Vagina (tissue), 2 donors: ENCODE results near the gene WDFY3. TPM values are rescaled to one million over a fixed set of nuclear protein-coding genes. Genes with fewer than 3 reads are reported as not detected.

ENCODE experiments used
- DNase-seq, 2 donors: peaks; one replicate each; pipeline ENCODE4 v3.0.0-alpha.2; 2017; ENCODE audit errors: extremely low spot score in 2 of 2
- H3K27ac ChIP-seq: fragments of 200-600 bp; sonication (generic); one replicate; pipeline ENCODE4 v1.5.1; 2019
- H3K27me3 ChIP-seq: fragments of 200-600 bp; sonication (generic); one replicate; pipeline ENCODE4 v1.5.1; 2019
- H3K36me3 ChIP-seq, 2 donors: fragments of 200-600 bp; sonication (generic); one replicate each; pipeline ENCODE4 v1.5.1; 2017 to 2019
- H3K4me1 ChIP-seq: fragments of 200-600 bp; sonication (generic); one replicate; pipeline ENCODE4 v1.5.1; 2019
- H3K4me3 ChIP-seq, 2 donors: fragments of 200-600 bp; sonication (generic); 1 replicate in 1 of 2; 2 replicates in 1 of 2; pipeline ENCODE4 v1.5.1; 2016 to 2019
- H3K9me3 ChIP-seq: fragments of 200-600 bp; sonication (generic); one replicate; pipeline ENCODE4 v1.5.1; 2019
- POLR2A ChIP-seq, 2 donors: fragments of 450-650 bp; IDR thresholded peaks; one replicate each; pipeline ENCODE4 v1.6.1; 2017; ENCODE audit warnings: antibody characterized with exemption in 2 of 2, mild to moderate bottlenecking in 2 of 2, moderate library complexity in 2 of 2
- POLR2AphosphoS5 ChIP-seq, 2 donors: sonication (generic); formaldehyde crosslinking; IDR thresholded peaks; one replicate each; pipeline ENCODE4 v1.9.0; 2017; ENCODE audit warnings: antibody characterized with exemption in 2 of 2, mild to moderate bottlenecking in 2 of 2, low read depth in 1 of 2; ENCODE audit not compliant: insufficient read depth in 1 of 2
- intact Hi-C: fragments of 100-400 bp; cut with DNase I; formaldehyde crosslinking; loops from one replicate; pipeline ENCODE4 v1.15.1; 2023
- total RNA-seq: library from RNA; depleted of rRNA; stranded (reverse); fragments of >200 nt; gene quantifications from one replicate; pipeline ENCODE4 v1.2.3, GENCODE V29; 2016
- TF ChIP-seq, protein P1 (sequence below), 3 experiments: fragments of 450-650 bp in 2 of 3; fragments of 200-600 bp in 1 of 3; sonication (generic) in 1 of 3; IDR thresholded peaks; one replicate each; pipeline ENCODE4 v1.5.1; 2017 to 2019; ENCODE audit warnings: antibody characterized with exemption in 3 of 3, mild to moderate bottlenecking in 2 of 3, moderate library complexity in 2 of 3

WDFY3 gene
- total RNA-seq, 1 donor from 2014 or later: 67.8 TPM

DNA sequence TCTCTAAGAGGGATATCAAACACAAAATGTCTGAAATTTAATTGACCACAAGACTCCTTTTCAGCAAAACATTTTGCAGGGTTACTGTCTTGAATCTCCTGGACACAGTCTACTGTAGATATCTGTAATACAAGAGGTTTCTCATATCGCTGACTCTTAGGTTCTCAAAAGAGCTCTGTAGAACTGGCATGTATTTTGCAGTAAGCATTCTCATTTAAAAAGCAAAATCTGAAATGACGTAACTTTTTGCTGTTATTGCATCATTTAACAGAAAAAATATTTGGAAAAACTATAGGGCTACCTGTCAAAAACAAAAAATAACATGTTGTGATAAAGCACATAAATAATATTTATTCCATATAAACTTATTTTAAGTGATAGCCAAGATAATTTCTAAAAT, 269.3 kb downstream of the WDFY3 start:
- H3K36me3 ChIP-seq: peaks cover 0 to 51% of the 10 kb centered on the region in 2 donors
- DNase-seq: no peak
- TF ChIP-seq POLR2A (IDR thresholded peaks at IDR 0.05): no peak
- TF ChIP-seq, protein P1, sequence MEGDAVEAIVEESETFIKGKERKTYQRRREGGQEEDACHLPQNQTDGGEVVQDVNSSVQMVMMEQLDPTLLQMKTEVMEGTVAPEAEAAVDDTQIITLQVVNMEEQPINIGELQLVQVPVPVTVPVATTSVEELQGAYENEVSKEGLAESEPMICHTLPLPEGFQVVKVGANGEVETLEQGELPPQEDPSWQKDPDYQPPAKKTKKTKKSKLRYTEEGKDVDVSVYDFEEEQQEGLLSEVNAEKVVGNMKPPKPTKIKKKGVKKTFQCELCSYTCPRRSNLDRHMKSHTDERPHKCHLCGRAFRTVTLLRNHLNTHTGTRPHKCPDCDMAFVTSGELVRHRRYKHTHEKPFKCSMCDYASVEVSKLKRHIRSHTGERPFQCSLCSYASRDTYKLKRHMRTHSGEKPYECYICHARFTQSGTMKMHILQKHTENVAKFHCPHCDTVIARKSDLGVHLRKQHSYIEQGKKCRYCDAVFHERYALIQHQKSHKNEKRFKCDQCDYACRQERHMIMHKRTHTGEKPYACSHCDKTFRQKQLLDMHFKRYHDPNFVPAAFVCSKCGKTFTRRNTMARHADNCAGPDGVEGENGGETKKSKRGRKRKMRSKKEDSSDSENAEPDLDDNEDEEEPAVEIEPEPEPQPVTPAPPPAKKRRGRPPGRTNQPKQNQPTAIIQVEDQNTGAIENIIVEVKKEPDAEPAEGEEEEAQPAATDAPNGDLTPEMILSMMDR (IDR thresholded peaks at IDR 0.05): no peak
- no peak for TF ChIP-seq POLR2AphosphoS5 (IDR thresholded peaks at IDR 0.05; ENCODE audit: insufficient read depth in 1 of 2, low read depth in 1 of 2)

DNA sequence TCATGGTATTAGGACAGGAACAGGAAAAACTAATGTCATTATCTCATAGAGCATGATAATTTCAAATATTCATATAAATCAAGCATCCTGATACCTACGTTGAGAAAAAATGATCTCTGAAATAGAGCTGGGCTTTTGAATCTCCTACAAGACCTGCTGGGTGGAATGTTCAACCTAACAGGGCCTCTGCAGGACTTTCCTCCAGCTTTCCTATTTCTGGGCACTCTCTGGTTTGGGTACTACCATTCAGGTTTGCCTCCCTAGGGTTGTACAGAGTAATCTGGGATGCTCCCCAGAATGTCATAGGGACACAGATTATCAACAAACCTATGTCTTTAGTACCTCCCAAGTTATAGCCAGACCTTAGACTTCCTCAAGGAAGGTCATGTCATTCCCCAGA, 274.7 kb downstream of the WDFY3 start:
- Histone ChIP-seq H3K4me1 (peaks cover 9% of the 10 kb centered on the region), H3K4me3 (no peak overlapping the region), H3K27ac (no peak overlapping the region), H3K36me3 (peaks cover 0 to 51% of the 10 kb centered on the region in 2 donors), H3K9me3 (no peaks in the 10 kb centered on the region), H3K27me3 (no peaks in the 10 kb centered on the region)
- DNase-seq: no peak
- intact Hi-C loops: no loop called here
- TF ChIP-seq POLR2AphosphoS5 (IDR thresholded peaks at IDR 0.05; ENCODE audit: insufficient read depth in 1 of 2, low read depth in 1 of 2): no peak
- TF ChIP-seq POLR2A (IDR thresholded peaks at IDR 0.05): no peak
- TF ChIP-seq, protein P1 (IDR thresholded peaks at IDR 0.05): no peak

More for the DNA sequence above, 269.3 kb downstream of the WDFY3 start:
- Histone ChIP-seq H3K9me3 (no peaks in the 10 kb centered on the region), H3K27me3 (no peaks in the 10 kb centered on the region), H3K4me1 (no peaks in the 10 kb centered on the region), H3K27ac (no peak overlapping the region), H3K4me3 (no peak overlapping the region)
- intact Hi-C loops: no loop called here

DNA sequence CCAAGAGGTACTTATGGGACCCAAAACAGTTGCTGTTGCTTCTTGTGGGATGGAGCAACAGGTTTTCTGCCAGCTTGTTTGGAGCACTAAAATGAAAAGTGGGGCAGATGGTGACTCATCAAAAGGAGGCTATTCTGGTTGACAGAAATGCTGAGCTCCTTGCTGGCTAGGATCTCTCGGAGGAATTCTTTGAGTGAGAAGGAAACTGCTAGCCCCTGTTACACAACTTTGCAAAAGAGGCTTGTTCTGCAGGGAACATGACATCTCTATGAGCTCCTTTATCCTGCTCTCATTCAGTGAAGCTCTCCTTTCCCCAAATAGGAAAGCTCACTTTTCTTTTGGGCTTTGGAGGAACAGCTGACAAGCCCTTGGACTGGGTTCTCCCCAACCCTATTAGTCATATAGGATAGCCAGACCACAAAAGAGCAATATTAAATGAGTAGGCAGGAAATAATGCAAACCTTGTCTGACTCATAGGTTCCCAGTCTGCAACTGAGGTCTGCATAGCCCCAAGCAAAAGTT, 275.3 kb downstream of the WDFY3 start:
- H3K9me3 ChIP-seq: no peaks in the 10 kb centered on the region
- H3K4me1 ChIP-seq: peaks cover 9% of the 10 kb centered on the region
- peaks cover 0 to 52% of the 10 kb centered on the region in 2 donors for H3K36me3 ChIP-seq
- no peak overlapping the region for H3K27ac ChIP-seq
- DNase-seq: no peak
- no peaks in the 10 kb centered on the region for H3K27me3 ChIP-seq
- intact Hi-C loops: no loop called here
- no peak overlapping the region for H3K4me3 ChIP-seq
- peak in 1 of 2 donors; percentile 12 for TF ChIP-seq POLR2AphosphoS5 (IDR thresholded peaks at IDR 0.05; ENCODE audit: insufficient read depth in 1 of 2, low read depth in 1 of 2)
- TF ChIP-seq, protein P1 (IDR thresholded peaks at IDR 0.05): no peak

DNA sequence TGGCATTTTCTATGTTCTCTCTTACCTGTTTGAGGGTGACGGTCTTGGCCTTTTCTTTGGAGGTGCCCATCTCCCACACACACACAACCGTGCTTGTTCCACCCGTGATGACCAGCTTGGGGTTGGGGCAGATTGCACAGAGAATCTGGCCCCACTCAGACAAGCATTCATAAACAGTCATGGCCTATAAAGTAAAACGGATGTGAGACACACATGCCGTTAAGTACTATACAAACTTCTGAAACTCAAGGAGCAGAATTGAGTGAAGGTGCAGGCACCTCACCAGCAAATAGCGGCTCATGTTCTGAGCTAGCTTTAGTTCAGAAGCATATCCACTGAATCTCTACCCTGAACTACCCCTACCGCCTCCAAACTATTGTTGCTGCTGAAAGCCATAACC, 276.0 kb downstream of the WDFY3 start:
- Histone ChIP-seq H3K9me3 (no peaks in the 10 kb centered on the region), H3K36me3 (peaks cover 0 to 51% of the 10 kb centered on the region in 2 donors), H3K27me3 (no peaks in the 10 kb centered on the region), H3K27ac (no peak overlapping the region), H3K4me1 (peaks cover 9% of the 10 kb centered on the region), H3K4me3 (no peak overlapping the region)
- intact Hi-C loops: no loop called here
- no peak for DNase-seq
- TF ChIP-seq POLR2AphosphoS5 (IDR thresholded peaks at IDR 0.05; ENCODE audit: insufficient read depth in 1 of 2, low read depth in 1 of 2): no peak
- TF ChIP-seq, protein P1 (IDR thresholded peaks at IDR 0.05): no peak
- no peak for TF ChIP-seq POLR2A (IDR thresholded peaks at IDR 0.05)

DNA sequence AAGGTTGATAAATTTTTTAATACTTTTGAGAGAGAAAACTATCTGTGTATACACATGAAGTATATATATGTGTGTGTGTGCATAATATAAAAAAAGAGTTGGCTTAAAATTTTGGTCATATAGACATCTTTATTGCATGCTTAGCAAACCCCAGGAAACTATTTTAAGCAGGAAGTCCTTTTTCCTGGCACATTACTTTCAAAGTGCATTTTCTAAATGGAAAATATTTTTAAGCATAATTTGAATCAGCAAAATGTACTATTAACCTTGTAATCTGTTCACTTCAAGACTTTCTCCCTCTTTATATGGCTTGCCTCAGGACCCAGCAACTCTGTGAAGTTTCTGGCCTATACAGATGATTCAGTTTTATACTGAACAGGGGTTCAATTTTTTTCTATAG, 277.3 kb downstream of the WDFY3 start:
- TF ChIP-seq POLR2AphosphoS5 (IDR thresholded peaks at IDR 0.05; ENCODE audit: insufficient read depth in 1 of 2, low read depth in 1 of 2) (no peak), POLR2A (IDR thresholded peaks at IDR 0.05) (no peak)
- TF ChIP-seq, protein P1 (IDR thresholded peaks at IDR 0.05): no peak
- intact Hi-C loops: no loop called here
- Histone ChIP-seq H3K4me3 (no peak overlapping the region), H3K27me3 (no peaks in the 10 kb centered on the region), H3K9me3 (no peaks in the 10 kb centered on the region), H3K36me3 (peaks cover 0 to 39% of the 10 kb centered on the region in 2 donors), H3K27ac (no peak overlapping the region), H3K4me1 (peaks cover 9% of the 10 kb centered on the region)
- no peak for DNase-seq
